DMS153 treated with DMSO at 0.1 percent for 48 hours (cell line): ENCODE data around the gene PRKCZ.
"Not testable (repeated sequence)": the region's sequence is repeated elsewhere in the genome, so short reads cannot be mapped to it uniquely, and the experiment has no call there.

ENCODE experiments used
- DNase-seq: peaks from one replicate; lab custom pipeline; 2025; ENCODE audit not compliant: unreplicated experiment; lab: John Stamatoyannopoulos, UW

The PRKCZ gene

GRCh38 chr1:2084306-2084705 is 34.1 kb downstream of the PRKCZ start:
- DNase-seq = no peak

DNA sequence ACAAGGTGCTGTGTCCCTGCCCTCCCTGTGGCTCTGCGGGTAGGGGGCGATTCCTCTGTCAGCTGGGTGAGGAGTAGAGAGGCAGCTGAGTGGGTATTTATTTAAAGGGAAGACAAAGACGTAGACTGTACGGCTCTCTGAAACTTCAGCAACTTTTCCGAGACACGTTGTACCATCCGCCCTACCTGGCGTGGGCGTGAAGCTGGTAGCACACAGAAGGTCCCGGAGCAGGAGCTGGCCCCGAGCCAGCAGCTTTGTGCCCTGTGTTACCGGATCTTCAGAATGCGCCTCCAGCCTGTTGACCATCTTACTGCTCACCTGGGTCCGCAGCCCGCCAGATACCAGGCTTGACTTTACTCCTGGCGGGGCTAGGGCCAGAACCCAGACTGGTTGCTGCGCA is 34.9 kb downstream of the PRKCZ start:
- DNase-seq = no peak

DNA sequence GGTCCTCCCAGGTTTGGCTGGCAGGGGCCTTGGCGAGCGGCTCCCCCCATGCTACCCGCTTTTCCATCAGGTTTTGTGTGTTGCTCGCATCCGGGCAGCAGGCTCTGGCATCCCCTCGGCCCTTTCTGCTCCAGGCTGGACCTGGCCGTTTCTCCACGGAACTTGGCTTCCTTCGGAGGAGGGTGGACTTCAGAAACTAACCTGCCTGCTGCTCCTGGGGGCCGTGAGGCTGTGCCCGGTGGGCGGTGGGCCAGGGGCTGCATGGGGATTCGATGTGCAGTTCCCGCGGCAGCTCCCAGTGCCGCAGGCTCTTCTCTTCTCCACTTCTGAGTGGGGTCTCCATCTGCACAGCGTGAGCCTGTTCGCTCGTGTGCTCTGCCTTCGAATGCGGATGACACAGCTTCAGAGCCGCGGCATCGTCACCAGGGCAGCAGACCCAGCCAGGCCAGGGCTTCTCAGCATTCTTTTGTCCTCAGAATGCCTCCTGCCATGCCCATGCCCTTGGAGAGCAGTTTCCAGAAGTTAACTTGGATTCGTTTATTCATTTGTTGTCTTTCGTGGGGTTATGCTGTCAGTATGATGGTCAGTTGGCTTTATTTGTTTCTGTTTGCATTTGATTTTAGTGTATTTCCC is 36.4 kb downstream of the PRKCZ start:
- no peak for DNase-seq

DNA sequence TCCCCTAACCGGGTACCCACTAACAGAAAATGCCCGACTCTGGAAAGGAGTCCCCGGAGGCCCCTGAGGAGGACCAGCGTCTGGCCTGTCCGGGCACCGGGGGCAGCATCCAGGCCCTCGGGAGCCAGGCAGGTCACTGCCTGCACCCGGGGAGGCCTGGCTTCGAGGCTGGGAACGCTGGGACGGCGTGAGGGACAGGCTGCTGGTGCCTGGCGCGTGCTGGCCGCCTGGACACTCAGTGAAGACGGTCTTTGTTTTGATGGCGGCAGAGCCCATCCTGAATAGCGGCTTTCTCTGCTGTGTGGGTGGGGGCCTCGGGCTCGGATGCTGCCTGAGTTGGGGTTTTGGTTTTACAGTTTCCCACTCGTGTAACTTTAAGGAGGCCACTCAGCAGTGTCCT is 37.6 kb downstream of the PRKCZ start:
- DNase-seq = no peak

- DNase-seq = no peak
Measured at GRCh38 chr1:2088458-2088857, 38.2 kb downstream of the PRKCZ start.

GRCh38 chr1:2089051-2089450 is 38.8 kb downstream of the PRKCZ start:
- DNase-seq = no peak

- DNase-seq = no peak
Measured at GRCh38 chr1:2090216-2090890, 40.1 kb downstream of the PRKCZ start.

DNA sequence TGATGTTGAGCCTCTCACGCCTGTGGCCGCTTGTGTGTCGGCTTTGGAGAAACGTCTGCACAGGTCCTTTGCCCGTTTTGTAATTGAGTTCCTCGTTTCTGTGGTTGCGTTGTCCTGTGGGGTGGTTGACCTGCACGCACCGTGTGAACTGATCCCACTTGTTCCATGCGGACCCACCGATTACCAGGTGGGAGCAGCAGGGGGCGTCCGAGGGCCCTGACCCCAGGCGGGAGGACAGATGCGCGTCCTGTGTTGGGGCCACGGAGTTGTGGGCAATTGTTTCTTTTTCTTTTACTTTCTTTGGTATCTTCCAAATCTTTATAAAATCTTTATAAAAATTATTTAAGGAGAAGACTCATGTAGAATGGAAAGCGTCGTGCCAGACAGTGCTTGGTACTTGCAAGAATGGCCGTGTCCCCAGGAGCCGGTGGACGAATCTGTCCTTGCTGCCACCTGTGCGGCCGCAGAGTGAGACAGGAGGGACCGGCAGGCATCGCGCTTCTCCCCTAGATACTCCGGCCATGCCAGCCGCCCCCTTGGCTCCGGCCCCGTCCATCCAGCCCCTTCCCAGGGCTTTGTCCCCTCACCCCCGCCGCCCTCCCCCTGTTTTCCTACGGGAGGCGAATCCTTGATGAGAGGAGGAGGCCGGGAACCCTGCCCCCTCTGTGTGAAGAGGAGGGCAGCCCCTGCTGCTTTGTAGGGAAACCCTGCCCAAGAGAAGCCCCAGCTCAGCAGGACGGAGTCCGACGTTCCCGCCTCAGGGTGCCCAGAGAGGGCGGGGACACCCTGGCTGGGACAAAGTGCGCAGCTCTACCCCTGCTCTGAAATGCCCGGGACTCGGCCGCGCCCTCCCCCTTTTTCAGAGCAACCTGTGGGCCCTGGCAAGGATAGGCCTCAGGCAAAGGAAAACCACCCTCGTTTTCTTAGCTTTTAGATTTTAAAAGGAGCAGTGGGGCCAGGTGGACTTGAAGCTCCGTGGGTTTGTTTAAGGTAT is 41.7 kb downstream of the PRKCZ start:
- no peak for DNase-seq

DNA sequence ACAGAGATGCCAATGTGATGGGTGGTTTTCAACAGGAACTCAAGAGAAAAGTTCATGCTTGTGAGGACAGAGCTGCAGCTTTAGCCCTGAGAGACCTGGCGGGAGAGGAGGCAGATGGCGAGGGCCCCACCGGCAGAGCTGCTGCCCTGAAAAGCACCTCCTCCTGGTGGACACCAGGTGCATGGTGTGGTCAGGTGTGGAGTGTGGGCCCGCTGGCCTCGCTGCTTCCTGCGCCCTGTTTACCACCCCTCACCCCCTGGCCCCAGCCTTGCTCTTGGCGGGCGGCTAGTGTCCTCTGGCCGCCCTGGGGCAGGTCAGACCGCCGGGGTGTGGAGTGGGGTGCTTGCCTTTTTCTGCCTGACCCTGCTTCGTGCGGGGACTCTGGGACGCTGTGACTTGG is 42.8 kb downstream of the PRKCZ start:
- no peak for DNase-seq

- DNase-seq = no peak
Measured at GRCh38 chr1:2093636-2094035, 43.4 kb downstream of the PRKCZ start.

GRCh38 chr1:2094269-2095158 is 44.3 kb downstream of the PRKCZ start:
- not testable (repeated sequence) for DNase-seq

DNA sequence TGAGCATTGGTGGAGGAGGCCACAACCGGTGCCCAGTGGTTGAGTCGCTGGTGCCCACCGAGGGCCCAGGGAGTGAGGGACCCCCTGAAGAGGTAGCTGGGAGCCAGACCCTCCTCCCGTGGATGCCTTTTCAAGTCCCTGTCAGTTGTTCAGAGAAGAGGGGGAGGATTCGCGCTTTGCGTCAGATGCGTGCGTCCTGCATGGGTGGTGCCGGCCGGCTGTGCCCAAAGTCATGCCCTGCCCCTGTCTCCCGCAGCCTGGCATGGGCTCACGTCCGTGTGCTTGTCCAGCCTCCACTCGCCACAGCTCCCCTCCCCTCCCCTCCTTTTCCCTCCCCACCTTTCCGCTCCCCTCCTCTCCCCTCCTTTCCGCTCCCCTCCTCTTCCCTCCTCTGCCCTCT is 45.2 kb downstream of the PRKCZ start:
- DNase-seq = no peak

- DNase-seq = no peak
Measured at GRCh38 chr1:2095981-2096736, 45.9 kb downstream of the PRKCZ start.

DNA sequence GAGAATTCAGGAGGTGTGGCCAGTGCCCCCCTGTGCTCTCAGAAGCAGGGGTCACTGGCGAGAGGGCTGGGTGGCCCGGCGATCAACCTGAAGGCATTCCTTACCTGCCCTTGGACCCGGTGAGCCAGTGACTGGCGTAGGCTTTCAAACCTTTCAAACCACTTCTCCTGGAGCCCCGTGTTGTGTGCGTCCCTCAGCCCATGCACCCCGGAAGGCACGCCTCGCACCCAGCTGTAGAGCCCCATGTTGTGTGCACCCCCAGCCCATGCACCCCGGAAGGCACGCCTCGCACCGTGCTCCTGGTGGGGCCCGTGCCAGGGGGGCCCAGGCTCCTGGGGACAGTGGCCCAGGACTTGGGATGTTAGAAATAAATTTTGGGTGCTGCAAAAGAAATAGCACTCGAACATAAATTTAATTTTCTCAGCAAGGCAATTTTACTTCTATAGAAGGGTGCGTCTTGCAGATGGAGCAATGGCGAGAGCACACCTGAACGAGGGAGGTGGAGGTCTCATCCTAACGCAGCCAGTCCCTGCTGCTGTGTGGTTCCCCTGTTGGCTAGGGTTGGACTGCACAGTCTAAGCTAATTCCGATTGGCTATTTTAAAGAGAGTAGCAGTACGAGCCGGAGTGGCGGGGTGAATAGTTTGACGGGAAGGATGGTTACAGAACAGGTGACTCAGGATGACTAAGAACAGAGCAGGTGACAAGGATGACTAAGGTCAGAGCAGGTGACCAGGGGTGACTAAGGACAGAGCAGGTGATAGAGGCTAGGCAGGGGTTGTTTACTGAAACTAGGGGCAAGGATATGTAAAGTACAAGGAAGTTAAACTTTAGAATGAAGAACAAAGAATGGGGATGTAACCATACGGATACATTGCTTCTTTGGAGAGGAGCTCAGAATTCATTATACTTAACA is 47.4 kb downstream of the PRKCZ start:
- DNase-seq = no peak

DNA sequence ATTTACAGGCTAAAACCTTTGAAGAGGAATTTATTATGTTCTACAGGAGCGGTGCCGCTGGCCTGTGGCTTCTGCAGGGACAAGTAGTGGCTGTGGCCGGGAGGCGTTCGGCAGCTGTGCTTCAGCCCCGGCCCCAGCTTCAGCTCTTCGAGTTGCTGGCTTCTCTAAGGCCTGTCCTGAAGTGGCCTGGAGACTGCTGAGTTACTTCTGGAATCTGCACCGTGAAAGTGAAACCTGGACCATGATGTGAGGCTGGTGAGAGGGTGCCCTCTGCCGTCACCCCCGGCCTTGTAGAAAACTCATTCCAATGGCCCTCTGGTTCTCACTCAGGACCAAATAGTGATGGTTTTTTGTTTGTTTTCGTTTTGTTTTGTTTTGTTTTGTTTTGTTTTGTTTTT is 48.1 kb downstream of the PRKCZ start:
- DNase-seq = no peak

- DNase-seq = no peak
Measured at GRCh38 chr1:2098839-2099785, 48.9 kb downstream of the PRKCZ start.

- DNase-seq = no peak
Measured at GRCh38 chr1:2099886-2100779, 49.9 kb downstream of the PRKCZ start.
